ENCODE measurements around the gene UVSSA. TPM values are rescaled to one million over a fixed set of nuclear protein-coding genes. Genes with fewer than 3 reads are reported as not detected.

The UVSSA gene
- 48.1 TPM for total RNA-seq

GRCh38 chr4:1346781-1347409 lies at the start of gene UVSSA:
TSS of gene UVSSA (plus strand) at chr4:1347208. CDS start at chr4:1348092, 884 bp downstream.
- peak; percentile 100 for DNase-seq (ENCODE audit: low spot score)

DNA sequence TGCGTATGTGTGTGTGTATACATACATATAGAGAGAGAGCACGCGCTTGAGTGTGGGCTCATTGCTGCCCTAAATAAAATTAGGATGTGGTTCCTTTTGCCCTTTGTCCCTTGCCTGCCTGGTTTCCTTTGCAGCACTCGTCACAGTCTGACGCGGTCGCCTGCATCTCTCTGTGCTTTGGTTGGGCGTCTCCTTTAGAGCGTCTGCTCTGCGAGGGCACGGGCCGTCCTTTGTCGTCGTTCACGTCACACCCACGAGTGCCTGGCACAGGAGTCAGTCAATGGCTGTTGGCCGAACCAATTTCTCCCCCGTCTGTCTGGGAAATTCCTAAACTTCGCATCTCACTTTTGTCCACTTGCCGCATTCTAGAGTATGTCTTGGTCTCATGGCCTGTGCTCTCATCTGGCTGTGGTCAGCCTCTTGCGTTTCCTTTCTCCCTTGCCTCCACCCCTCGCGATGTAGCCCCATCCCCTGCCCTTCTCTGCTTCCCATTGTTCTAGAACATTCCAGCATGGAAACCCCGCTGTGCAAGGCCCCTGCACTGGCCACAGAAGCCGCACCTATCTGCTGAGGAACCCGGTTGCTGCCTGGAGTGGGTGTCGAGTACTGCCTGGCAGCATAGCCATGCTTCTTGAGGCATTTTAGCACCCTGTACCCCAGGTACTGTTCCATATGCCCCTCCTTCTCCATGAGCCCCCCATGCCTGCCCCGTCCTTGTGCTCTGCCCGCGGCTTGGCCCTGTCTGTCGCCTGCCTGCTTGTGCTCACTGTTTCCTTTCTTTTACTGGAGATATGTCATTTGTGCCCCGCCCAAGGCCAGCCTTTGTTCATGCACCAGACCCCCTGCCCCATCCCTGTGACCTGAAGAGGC lies 49.3 kb upstream of the UVSSA start:
- no peak for DNase-seq (ENCODE audit: low spot score)

DNA sequence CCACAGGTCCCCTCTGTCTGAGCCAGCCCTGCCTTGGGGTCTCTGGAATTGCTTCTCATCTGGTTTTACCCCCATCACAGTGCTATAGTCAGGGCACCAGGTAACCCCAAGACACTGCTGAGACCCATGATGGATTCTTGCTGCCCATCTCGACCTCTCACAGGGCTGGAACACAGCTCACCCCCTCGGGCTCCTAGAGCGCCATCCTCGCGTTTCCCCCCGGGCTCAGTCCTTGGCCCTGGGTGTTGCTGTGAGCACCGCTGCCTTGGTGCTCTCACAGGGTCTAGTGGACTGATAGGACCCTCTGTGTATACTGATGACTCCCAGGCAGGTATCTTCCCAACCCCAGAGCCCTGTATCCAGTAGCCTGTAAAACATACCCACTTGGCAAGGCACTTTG lies 48.5 kb upstream of the UVSSA start:
- DNase-seq (ENCODE audit: low spot score): no peak

- no peak for DNase-seq (ENCODE audit: low spot score)
Measured at GRCh38 chr4:1299301-1299860, 47.6 kb upstream of the UVSSA start.

- no peak for DNase-seq (ENCODE audit: low spot score)
Measured at GRCh38 chr4:1300466-1301455, 46.2 kb upstream of the UVSSA start.

DNA sequence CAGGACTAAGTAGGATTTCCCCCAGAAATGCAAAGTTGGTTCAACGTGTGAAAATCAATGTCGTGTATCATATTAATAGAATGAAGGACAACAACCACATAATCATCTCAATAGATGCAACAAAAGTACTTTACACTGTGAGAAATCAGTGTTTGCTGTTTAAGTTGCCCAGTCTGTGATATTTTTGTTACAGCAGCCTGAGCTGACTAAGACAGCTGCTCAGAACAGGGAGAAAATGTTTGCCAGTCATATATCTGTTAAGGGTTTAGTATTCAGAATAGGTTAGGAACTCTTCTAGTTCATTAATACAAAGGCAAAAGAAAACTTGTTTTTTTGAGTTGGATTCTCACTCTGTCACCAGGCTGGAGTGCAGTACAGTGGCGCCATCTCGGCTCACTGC lies 44.8 kb upstream of the UVSSA start:
- no peak for DNase-seq (ENCODE audit: low spot score)

DNA sequence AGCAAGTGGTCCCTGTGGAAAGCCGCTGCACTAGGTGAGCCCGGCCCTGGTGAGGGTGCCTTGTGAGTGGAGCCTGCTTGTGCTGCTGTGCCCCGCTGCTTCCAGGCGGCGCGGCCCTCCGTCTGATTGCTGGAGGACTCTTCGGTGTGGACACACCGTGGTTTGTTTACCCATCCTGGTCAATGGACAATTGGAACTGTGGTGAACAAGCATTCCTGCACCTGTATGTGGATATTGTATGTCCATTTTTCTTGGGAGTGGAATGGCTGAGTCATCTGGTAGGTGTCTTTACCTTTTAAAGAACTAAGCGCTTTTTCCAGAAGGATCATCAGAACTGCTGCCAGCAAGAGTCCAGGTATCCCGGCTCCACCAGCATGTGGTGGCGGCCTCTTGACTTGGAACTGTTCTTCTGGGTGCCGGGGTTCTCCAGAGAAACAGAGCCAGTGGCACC lies 41.7 kb upstream of the UVSSA start:
- DNase-seq (ENCODE audit: low spot score): no peak

GRCh38 chr4:1305781-1306455 lies 41.1 kb upstream of the UVSSA start:
- no peak for DNase-seq (ENCODE audit: low spot score)

- DNase-seq (ENCODE audit: low spot score): no peak
Measured at GRCh38 chr4:1307951-1308735, 38.9 kb upstream of the UVSSA start.

DNA sequence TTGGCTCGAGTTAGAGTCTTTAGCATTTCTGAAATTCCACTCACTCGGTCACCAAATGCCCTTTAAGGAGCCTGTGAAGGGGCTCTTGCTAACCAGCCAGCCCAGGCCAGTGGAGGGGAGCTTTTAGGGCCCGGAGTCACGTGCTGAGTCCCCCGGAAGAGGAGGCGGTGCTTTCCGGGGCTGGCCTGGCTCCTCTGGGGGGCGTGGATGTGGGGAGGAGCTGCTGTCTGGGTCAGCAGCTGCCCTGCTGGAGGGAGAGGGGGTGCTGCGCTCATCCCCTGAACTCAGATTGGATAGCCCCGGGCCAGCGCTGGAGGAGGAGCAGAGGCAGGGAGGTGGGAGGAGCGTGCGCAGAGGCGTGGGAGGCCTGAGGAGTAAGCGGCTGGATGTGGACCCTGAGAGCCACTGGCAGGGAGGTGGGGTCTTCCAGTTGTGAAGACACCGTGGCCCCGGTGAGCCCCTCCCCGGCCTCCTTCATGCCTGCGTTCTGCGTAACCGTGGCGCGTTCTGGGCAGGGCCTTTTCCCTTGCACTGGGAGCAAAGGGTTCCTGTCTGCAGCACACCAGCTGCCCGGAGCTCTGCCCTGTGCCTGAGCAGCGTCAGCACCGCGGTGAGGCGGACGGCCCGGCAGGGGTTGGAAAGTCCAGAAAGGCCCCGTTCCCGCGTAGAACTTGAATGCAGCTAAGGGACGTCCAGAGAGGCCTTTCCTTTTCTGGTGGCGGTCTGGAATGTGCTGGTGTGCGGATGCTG lies 37.6 kb upstream of the UVSSA start:
- peak; percentile 90 for DNase-seq (ENCODE audit: low spot score)

DNA sequence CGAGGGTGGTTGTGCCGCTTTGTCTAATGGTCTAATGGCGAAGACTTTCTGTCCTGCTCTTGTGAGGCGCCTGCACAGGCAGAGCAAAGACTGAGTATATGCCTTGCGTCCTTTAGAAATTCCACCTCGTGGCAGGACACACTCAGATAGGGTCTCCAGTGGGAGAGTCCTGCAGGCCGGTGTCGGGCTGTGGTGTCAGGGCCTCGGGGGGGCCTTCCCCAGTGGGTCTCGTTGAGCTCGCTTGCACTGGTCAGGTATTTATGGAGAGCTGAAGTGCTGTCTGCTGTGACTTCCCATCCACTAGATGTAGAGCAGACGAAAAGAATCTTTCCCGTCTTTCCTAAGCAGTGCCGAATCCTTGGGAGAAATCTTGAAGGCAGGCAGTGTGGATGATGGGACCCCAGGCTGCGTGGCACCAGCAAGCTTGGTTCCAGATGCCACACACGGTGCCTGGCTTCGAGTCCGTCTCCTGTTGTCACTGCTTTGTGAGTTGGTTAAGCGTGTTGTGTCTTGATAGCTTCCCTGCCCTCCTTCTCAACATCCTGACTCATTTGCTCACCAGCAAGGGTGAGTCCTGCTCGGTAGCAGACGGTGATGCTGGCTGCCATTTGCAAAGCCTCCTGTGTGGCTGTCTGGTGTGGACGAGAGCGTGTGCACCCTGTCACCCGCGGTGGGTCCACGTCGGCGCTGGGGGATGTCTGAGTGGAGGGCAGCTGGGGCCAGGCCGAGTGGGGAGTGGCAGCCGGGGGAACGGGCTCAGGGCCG lies 36.8 kb upstream of the UVSSA start:
- DNase-seq (ENCODE audit: low spot score): no peak

GRCh38 chr4:1310796-1311631 lies 36.0 kb upstream of the UVSSA start:
- no peak for DNase-seq (ENCODE audit: low spot score)

DNA sequence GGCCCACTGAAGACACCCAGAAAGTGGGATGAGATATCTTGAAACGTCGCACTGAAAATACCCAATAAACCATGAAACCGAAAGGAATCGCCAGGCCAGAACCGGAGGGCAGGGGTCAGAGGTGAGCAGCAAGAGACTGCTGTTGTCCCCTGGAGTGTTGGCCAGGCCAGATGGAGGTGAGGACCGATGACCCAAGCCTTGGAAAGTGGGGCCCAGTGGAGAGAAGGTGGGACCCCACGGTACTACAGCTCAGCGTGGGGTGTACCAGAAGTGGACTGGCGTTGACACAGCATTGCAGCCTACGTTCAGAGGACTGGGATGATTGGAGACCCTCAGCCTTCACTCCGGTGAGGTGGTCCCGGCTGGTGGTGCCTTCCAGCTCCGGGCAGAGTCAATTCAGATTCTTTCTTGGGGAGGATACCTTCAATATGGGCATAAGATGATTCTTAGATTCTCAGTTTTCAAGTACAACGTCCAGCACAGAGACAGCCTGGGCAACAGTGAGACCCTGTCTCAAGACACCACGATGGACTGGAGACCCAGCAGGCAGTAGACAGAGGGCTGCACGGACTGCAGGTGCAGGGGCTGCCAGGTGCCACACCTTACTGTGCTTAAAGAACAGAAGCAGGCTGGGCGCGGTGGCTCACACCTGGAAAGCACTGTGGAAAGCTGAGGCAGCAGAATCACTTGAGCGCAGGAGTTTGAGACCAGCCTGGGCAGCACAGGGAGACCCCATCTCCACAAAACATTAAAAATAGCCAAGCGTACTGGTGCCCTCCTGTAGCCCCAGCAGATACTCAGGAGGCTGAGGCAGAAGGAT lies 34.0 kb upstream of the UVSSA start:
- no peak for DNase-seq (ENCODE audit: low spot score)

- no peak for DNase-seq (ENCODE audit: low spot score)
Measured at GRCh38 chr4:1315306-1315705, 31.7 kb upstream of the UVSSA start.

DNA sequence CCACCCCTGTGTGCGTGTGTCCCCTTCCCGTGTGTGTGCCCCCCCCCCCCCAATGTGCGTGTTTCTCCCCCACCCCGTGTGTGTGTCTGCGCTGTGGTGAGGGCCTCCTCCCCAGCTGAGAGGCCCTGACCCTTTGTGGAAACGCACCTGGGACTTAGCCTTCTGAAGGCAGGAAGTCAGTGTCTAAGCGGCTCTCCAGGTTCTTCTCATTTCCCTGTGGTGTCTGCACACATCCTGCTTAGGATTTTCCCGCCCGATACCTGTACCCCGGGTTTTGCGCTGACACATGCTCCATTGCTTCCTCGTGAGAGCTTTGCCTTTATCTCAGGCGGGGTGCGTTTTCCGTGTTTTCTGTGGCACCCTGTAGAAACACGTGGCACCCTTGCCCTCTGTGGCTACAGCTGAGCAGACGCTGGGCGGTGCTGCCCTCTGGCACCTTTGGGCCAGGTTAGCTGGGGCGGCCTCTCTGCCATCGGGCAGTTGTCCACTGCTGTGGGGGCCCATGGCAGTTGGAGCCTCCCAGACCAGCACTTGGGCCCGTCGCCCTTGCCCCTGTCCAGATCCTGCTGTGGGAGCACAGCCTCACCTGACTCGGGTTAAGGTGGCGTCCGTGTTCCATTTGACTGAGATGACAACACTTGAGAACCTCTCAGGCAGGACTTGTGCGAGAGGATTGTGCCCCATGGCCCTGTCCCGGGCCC lies 31.0 kb upstream of the UVSSA start:
- DNase-seq (ENCODE audit: low spot score): no peak

DNA sequence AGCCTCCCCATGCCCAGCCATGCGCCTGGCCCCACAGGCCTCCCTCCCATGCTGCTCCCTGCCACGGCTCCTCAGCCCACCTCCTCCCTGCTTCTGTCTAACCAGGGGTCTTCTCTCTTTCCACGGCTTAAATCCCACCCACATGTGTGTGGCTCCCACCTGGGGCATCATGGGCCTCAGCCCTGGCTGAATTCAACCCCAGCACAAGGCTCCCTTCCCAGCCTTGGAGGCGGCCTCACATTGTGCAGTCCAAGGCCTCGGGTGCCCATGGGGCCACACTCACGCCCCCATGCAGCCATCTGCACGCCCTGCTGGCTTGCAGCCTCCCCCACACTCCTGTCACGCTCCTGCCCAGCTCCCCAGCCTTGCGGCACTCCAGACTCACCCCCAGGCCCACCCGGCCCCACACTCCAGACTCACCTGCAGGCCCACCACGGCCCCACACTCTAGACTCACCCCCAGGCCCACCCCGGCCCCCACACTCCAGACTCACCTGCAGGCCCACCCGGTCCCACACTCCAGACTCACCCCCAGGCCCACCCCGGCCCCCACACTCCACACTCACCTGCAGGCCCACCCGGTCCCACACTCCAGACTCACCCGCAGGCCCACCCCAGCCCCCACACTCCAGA lies 30.4 kb upstream of the UVSSA start:
- DNase-seq (ENCODE audit: low spot score): no peak
